Naive thymus-derived CD8-positive, alpha-beta T cell (primary cell): ENCODE results near the gene RNF213. TPM values are rescaled to one million over a fixed set of nuclear protein-coding genes. Genes with fewer than 3 reads are reported as not detected.

Experiments
- ATAC-seq, 2 donors: fragments of 150-1000 bp; cut with Tn5 transposase in 1 of 2; sonication (Bioruptor Pico), chemical (Tn5 transposase) in 1 of 2; 1 replicate in 1 of 2; 2 replicates in 1 of 2; pipeline ENCODE4 v1.10.0; 2021; ENCODE audit warnings: mild to moderate bottlenecking in 2 of 2, moderate library complexity in 2 of 2
- POLR2A ChIA-PET: fragments of 350-600 bp; sonication (Branson Sonifier 250); formaldehyde crosslinking; loops from one replicate; lab custom pipeline; 2021; ENCODE audit warnings: antibody characterized with exemption; lab: Charles Lee
- DNase-seq, 10 donors: peaks; one replicate each; pipeline versions ENCODE4 v3.0.0 to v3.0.0-alpha.2; 2020 to 2022
- H3K27ac Mint-ChIP-seq, 10 donors: one replicate each; pipeline ENCODE4 v1.8.0; 2020 to 2022; ENCODE audit warnings: mild to moderate bottlenecking in 10 of 10, mixed read lengths in 10 of 10, moderate library complexity in 4 of 10, inconsistent platforms in 1 of 10
- H3K27me3 Mint-ChIP-seq, 5 donors: one replicate each; pipeline ENCODE4 v1.8.0; 2021 to 2022; ENCODE audit warnings: mixed read lengths in 5 of 5
- H3K36me3 Mint-ChIP-seq, 3 donors: one replicate each; pipeline ENCODE4 v1.8.0; 2020 to 2022; ENCODE audit warnings: mixed read lengths in 3 of 3, mild to moderate bottlenecking in 2 of 3, inconsistent platforms in 1 of 3
- H3K4me1 Mint-ChIP-seq, 4 donors: one replicate each; pipeline ENCODE4 v1.8.0; 2021 to 2022; ENCODE audit warnings: mixed read lengths in 4 of 4
- H3K4me3 Mint-ChIP-seq, 10 donors: one replicate each; pipeline ENCODE4 v1.8.0; 2020 to 2022; ENCODE audit warnings: mild to moderate bottlenecking in 10 of 10, mixed read lengths in 10 of 10, moderate library complexity in 6 of 10, inconsistent platforms in 1 of 10
- H3K9me3 Mint-ChIP-seq, 9 donors: one replicate each; pipeline ENCODE4 v1.8.0; 2020 to 2022; ENCODE audit warnings: mixed read lengths in 9 of 9, mild to moderate bottlenecking in 3 of 9, inconsistent platforms in 1 of 9, moderate library complexity in 1 of 9
- polyA plus RNA-seq, 3 donors: library from polyadenylated mRNA; unstranded; fragments of 300-500 nt; fragmentation: Illumina TruSeq; gene quantifications; one replicate each; pipeline ENCODE4 v1.2.3, GENCODE V29; 2021
- total RNA-seq, 8 experiments: library from RNA in 2 of 8; stranded (reverse) in 2 of 8; gene quantifications; one replicate each; pipeline ENCODE4 v1.2.3 and lab custom pipeline; 2021 to 2026

The RNF213 gene
- total and polyA plus RNA-seq, 5 experiments from 2014 or later = 27.1 to 328 (median 52.2) TPM

- peak overlapping the region; percentile 69 to 95 (median 88) for H3K4me3 Mint-ChIP-seq
- peaks cover 0 to 16% (median 0%) of the 10 kb centered on the region in 3 donors for H3K36me3 Mint-ChIP-seq
- no peak for ATAC-seq
- POLR2A ChIA-PET = interaction anchor here (0.6 to 1.0 kb wide), 3 partner anchors 38 to 683 kb away, joined by 3 read pairs; no protein-coding TSS in a partner anchor
- peaks cover 1 to 15% (median 5%) of the 10 kb centered on the region in 5 donors for H3K27me3 Mint-ChIP-seq
- no peaks in the 10 kb centered on the region for H3K9me3 Mint-ChIP-seq
- no peak for DNase-seq
- peak overlapping the region in 8 of 10 donors; percentile 76 to 97 (median 86) for H3K27ac Mint-ChIP-seq
- H3K4me1 Mint-ChIP-seq = peaks cover 27 to 44% (median 29%) of the 10 kb centered on the region in 4 donors
These were observed 155.7 kb downstream of the RNF213 start for GRCh38 chr17:80416260-80416939.

- ATAC-seq = no peak
- Mint-ChIP-seq H3K27me3 (peaks cover 1 to 15% (median 5%) of the 10 kb centered on the region in 5 donors), H3K36me3 (peaks cover 0 to 16% (median 0%) of the 10 kb centered on the region in 3 donors), H3K4me3 (peak overlapping the region; percentile 52 to 95 (median 87)), H3K27ac (peak overlapping the region in 8 of 10 donors; percentile 43 to 97 (median 67)), H3K9me3 (no peaks in the 10 kb centered on the region), H3K4me1 (peaks cover 27 to 44% (median 29%) of the 10 kb centered on the region in 4 donors)
- no peak for DNase-seq
- POLR2A ChIA-PET = interaction anchor here (1.0 kb wide), 1 partner anchor 37 kb away, joined by 3 read pairs; no protein-coding TSS in a partner anchor
These were observed 156.3 kb downstream of the RNF213 start for GRCh38 chr17:80416940-80417293.

GRCh38 chr17:80418589-80418988, 157.9 kb downstream of the RNF213 start:
- no peak for DNase-seq
- Mint-ChIP-seq H3K4me3 (no peak overlapping the region), H3K27me3 (peaks cover 1 to 10% (median 5%) of the 10 kb centered on the region in 5 donors), H3K27ac (peak overlapping the region in 3 of 10 donors; percentile 3 to 60 (median 48)), H3K4me1 (peaks cover 27 to 44% (median 29%) of the 10 kb centered on the region in 4 donors), H3K9me3 (no peaks in the 10 kb centered on the region), H3K36me3 (peaks cover 0 to 16% (median 0%) of the 10 kb centered on the region in 3 donors)
- ATAC-seq = no peak
- POLR2A ChIA-PET = interaction anchor here (1.3 kb wide), 1 partner anchor 36 kb away, joined by 3 read pairs; no protein-coding TSS in a partner anchor

GRCh38 chr17:80419255-80419654, 158.6 kb downstream of the RNF213 start:
- H3K4me3 Mint-ChIP-seq = peak overlapping the region in 2 of 10 donors; percentile 33 to 34
- ATAC-seq (no peak), DNase-seq (no peak)
- peaks cover 26 to 46% (median 28%) of the 10 kb centered on the region in 4 donors for H3K4me1 Mint-ChIP-seq
- no peaks in the 10 kb centered on the region for H3K9me3 Mint-ChIP-seq
- POLR2A ChIA-PET = interaction anchor here (1.3 kb wide), 1 partner anchor 35 kb away, joined by 3 read pairs; no protein-coding TSS in a partner anchor
- H3K27me3 Mint-ChIP-seq = peaks cover 0 to 3% (median 1%) of the 10 kb centered on the region in 5 donors
- no peak overlapping the region for H3K27ac Mint-ChIP-seq
- peaks cover 0 to 16% (median 0%) of the 10 kb centered on the region in 3 donors for H3K36me3 Mint-ChIP-seq

- no peak for ATAC-seq
These were observed 160.9 kb downstream of the RNF213 start for GRCh38 chr17:80421381-80422090.

GRCh38 chr17:80422276-80422675, 161.6 kb downstream of the RNF213 start:
- peaks cover 12 to 28% (median 21%) of the 10 kb centered on the region in 4 donors for H3K4me1 Mint-ChIP-seq
- no peaks in the 10 kb centered on the region for H3K27me3 Mint-ChIP-seq

More at GRCh38 chr17:80421381-80422090, 160.9 kb downstream of the RNF213 start:
- Mint-ChIP-seq H3K27me3 (no peaks in the 10 kb centered on the region), H3K27ac (no peak overlapping the region), H3K36me3 (peaks cover 0 to 16% (median 0%) of the 10 kb centered on the region in 3 donors), H3K9me3 (no peaks in the 10 kb centered on the region), H3K4me3 (no peak overlapping the region), H3K4me1 (peaks cover 15 to 30% (median 23%) of the 10 kb centered on the region in 4 donors)
- POLR2A ChIA-PET = no interaction called here
- no peak for DNase-seq

GRCh38 chr17:80422981-80423380, 162.3 kb downstream of the RNF213 start:
- peaks cover 0 to 11% (median 0%) of the 10 kb centered on the region in 3 donors for H3K36me3 Mint-ChIP-seq
- POLR2A ChIA-PET = interaction anchor here (1.2 kb wide), 1 partner anchor 8 kb away, joined by 6 read pairs; the partner anchor contains the start of gene ENDOV
- no peaks in the 10 kb centered on the region for H3K27me3 Mint-ChIP-seq
- peaks cover 8 to 26% (median 18%) of the 10 kb centered on the region in 4 donors for H3K4me1 Mint-ChIP-seq
- ATAC-seq (no peak), DNase-seq (no peak)
- H3K4me3 Mint-ChIP-seq = no peak overlapping the region
- H3K27ac Mint-ChIP-seq = peak overlapping the region in 1 of 10 donors; percentile 51
- no peaks in the 10 kb centered on the region for H3K9me3 Mint-ChIP-seq

More at GRCh38 chr17:80422276-80422675, 161.6 kb downstream of the RNF213 start:
- DNase-seq = no peak
- POLR2A ChIA-PET = no interaction called here
- Mint-ChIP-seq H3K36me3 (peaks cover 0 to 13% (median 0%) of the 10 kb centered on the region in 3 donors), H3K27ac (no peak overlapping the region), H3K4me3 (no peak overlapping the region), H3K9me3 (no peaks in the 10 kb centered on the region)
- no peak for ATAC-seq

- no peak overlapping the region for H3K4me3 Mint-ChIP-seq
- no peak for ATAC-seq
- H3K36me3 Mint-ChIP-seq = peaks cover 0 to 4% (median 0%) of the 10 kb centered on the region in 3 donors
- peak overlapping the region in 4 of 10 donors; percentile 46 to 88 (median 60) for H3K27ac Mint-ChIP-seq
- H3K27me3 Mint-ChIP-seq = no peaks in the 10 kb centered on the region
- peaks cover 8 to 26% (median 14%) of the 10 kb centered on the region in 4 donors for H3K4me1 Mint-ChIP-seq
- no peaks in the 10 kb centered on the region for H3K9me3 Mint-ChIP-seq
- POLR2A ChIA-PET = interaction anchor here (1.2 kb wide), 1 partner anchor 9 kb away, joined by 6 read pairs; the partner anchor contains the start of gene ENDOV
- no peak for DNase-seq
These were observed 163.0 kb downstream of the RNF213 start for GRCh38 chr17:80423536-80424225.

- no peaks in the 10 kb centered on the region for H3K9me3 Mint-ChIP-seq
- POLR2A ChIA-PET = interaction anchor here (1.2 kb wide), 1 partner anchor 10 kb away, joined by 6 read pairs; the partner anchor contains the start of gene ENDOV
- H3K27ac Mint-ChIP-seq = peak overlapping the region in 3 of 10 donors; percentile 55 to 88 (median 64)
- no peak overlapping the region for H3K4me3 Mint-ChIP-seq
- DNase-seq (no peak), ATAC-seq (no peak)
- H3K4me1 Mint-ChIP-seq = peaks cover 8 to 26% (median 14%) of the 10 kb centered on the region in 4 donors
- H3K27me3 Mint-ChIP-seq = no peaks in the 10 kb centered on the region
- peaks cover 0 to 4% (median 0%) of the 10 kb centered on the region in 3 donors for H3K36me3 Mint-ChIP-seq
These were observed 163.6 kb downstream of the RNF213 start for GRCh38 chr17:80424261-80424660.

GRCh38 chr17:80424878-80425765, 164.5 kb downstream of the RNF213 start:
- POLR2A ChIA-PET = no interaction called here
- no peaks in the 10 kb centered on the region for H3K36me3 Mint-ChIP-seq
- H3K27ac Mint-ChIP-seq = no peak overlapping the region
- H3K4me1 Mint-ChIP-seq = peaks cover 4 to 26% (median 11%) of the 10 kb centered on the region in 4 donors
- H3K4me3 Mint-ChIP-seq = peak overlapping the region in 1 of 10 donors; percentile 6
- ATAC-seq (no peak), DNase-seq (no peak)
- no peaks in the 10 kb centered on the region for H3K27me3 Mint-ChIP-seq
- H3K9me3 Mint-ChIP-seq = no peaks in the 10 kb centered on the region

- POLR2A ChIA-PET = interaction anchor here (0.9 kb wide), 1 partner anchor 28 kb away, joined by 5 read pairs; no protein-coding TSS in a partner anchor
- H3K4me1 Mint-ChIP-seq = peaks cover 4 to 26% (median 11%) of the 10 kb centered on the region in 4 donors
- no peaks in the 10 kb centered on the region for H3K36me3 Mint-ChIP-seq
- ATAC-seq (no peak), DNase-seq (no peak)
- peak overlapping the region in 2 of 10 donors; percentile 13 to 48 for H3K27ac Mint-ChIP-seq
- no peaks in the 10 kb centered on the region for H3K27me3 Mint-ChIP-seq
- no peak overlapping the region for H3K4me3 Mint-ChIP-seq
- H3K9me3 Mint-ChIP-seq = no peaks in the 10 kb centered on the region
These were observed 165.3 kb downstream of the RNF213 start for GRCh38 chr17:80425835-80426426.
